GM18858 (cell line): ENCODE data around the gene BNC2.
"Not testable (repeated sequence)": the region's sequence is repeated elsewhere in the genome, so short reads cannot be mapped to it uniquely, and the experiment has no call there.

ENCODE experiments used
- ATAC-seq: cut with Tn5 transposase; IDR thresholded peaks from one replicate; pipeline ENCODE4 v1.9.1; 2021; ENCODE audit not compliant: unreplicated experiment

Gene BNC2

GRCh38 chr9:16516891-16517290 is 353.6 kb downstream of the BNC2 start:
- no peak for ATAC-seq

GRCh38 chr9:16515879-16516301 is 354.6 kb downstream of the BNC2 start:
- no peak for ATAC-seq

GRCh38 chr9:16515207-16515606 is 355.3 kb downstream of the BNC2 start:
- no peak for ATAC-seq

GRCh38 chr9:16514131-16514530 is 356.3 kb downstream of the BNC2 start:
- no peak for ATAC-seq

GRCh38 chr9:16512281-16512680 is 358.2 kb downstream of the BNC2 start:
- ATAC-seq = no peak

GRCh38 chr9:16510482-16510881 is 360.0 kb downstream of the BNC2 start:
- no peak for ATAC-seq

GRCh38 chr9:16509997-16510396 is 360.5 kb downstream of the BNC2 start:
- no peak for ATAC-seq

GRCh38 chr9:16505199-16505598 is 365.3 kb downstream of the BNC2 start:
- no peak for ATAC-seq

- ATAC-seq = no peak
These were observed 368.7 kb downstream of the BNC2 start for GRCh38 chr9:16501726-16502125.

- ATAC-seq = no peak
These were observed 369.3 kb downstream of the BNC2 start for GRCh38 chr9:16501141-16501540.

GRCh38 chr9:16500386-16500785 is 370.1 kb downstream of the BNC2 start:
- no peak for ATAC-seq

GRCh38 chr9:16499892-16500291 is 370.6 kb downstream of the BNC2 start:
- no peak for ATAC-seq

GRCh38 chr9:16496908-16497307 is 373.6 kb downstream of the BNC2 start:
- no peak for ATAC-seq

GRCh38 chr9:16487915-16488314 is 382.6 kb downstream of the BNC2 start:
- no peak for ATAC-seq

- no peak for ATAC-seq
These were observed 384.7 kb downstream of the BNC2 start for GRCh38 chr9:16485575-16486321.

- ATAC-seq = no peak
These were observed 385.3 kb downstream of the BNC2 start for GRCh38 chr9:16485160-16485559.

- no peak for ATAC-seq
These were observed 385.7 kb downstream of the BNC2 start for GRCh38 chr9:16484744-16485143.

- ATAC-seq = no peak
These were observed 386.3 kb downstream of the BNC2 start for GRCh38 chr9:16484180-16484579.

GRCh38 chr9:16482764-16483163 is 387.7 kb downstream of the BNC2 start:
- ATAC-seq = no peak

GRCh38 chr9:16480584-16480983 is 389.9 kb downstream of the BNC2 start:
- ATAC-seq = not testable (repeated sequence)

GRCh38 chr9:16475996-16476395 is 394.5 kb downstream of the BNC2 start:
- no peak for ATAC-seq

- ATAC-seq = no peak
These were observed 395.2 kb downstream of the BNC2 start for GRCh38 chr9:16475257-16475656.

GRCh38 chr9:16469184-16469583 is 401.3 kb downstream of the BNC2 start:
- no peak for ATAC-seq
